SW 1271 (cell line): ENCODE data around the gene SYNGAP1.

Experiments used
- DNase-seq, 2 experiments: peaks; one replicate each; lab custom pipeline; 2025; lab: John Stamatoyannopoulos, UW

SYNGAP1 gene

DNA sequence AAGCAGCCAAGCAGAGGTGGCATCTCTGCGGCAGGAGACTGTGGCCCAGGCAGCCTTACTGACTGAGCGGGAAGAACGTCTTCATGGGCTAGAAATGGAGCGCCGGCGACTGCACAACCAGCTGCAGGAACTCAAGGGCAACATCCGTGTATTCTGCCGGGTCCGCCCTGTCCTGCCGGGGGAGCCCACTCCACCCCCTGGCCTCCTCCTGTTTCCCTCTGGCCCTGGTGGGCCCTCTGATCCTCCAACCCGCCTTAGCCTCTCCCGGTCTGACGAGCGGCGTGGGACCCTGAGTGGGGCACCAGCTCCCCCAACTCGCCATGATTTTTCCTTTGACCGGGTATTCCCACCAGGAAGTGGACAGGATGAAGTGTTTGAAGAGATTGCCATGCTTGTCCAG lies 15.0 kb upstream of the SYNGAP1 start:
- DNase-seq: no peak

DNA sequence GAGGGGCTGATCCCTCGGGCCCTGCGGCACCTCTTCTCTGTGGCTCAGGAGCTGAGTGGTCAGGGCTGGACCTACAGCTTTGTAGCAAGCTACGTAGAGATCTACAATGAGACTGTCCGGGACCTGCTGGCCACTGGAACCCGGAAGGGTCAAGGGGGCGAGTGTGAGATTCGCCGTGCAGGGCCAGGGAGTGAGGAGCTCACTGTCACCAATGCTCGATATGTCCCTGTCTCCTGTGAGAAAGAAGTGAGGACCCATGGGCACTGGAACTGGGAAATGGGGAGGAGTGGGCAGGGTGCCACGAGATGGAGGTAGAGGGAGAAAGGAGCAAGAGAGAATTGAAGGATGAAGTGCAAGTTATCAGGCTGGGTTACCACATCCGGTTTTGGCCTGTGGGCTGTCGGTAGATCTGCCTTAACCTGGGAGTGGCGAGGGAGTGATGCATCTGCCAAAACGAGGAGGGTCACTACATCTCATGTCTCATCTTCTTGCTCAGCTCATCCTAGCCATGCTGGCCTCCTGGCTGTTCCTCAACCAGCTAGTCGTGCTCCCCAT lies 14.4 kb upstream of the SYNGAP1 start:
- no peak for DNase-seq

DNA sequence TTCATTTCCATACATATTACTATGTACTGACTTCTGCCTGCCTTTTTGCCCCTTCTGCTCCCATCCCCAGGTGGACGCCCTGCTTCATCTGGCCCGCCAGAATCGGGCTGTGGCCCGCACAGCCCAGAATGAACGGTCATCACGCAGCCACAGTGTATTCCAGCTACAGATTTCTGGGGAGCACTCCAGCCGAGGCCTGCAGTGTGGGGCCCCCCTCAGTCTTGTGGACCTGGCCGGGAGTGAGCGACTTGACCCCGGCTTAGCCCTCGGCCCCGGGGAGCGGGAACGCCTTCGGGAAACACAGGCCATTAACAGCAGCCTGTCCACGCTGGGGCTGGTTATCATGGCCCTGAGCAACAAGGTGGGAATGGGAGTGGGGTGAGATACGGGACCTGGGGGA lies 13.7 kb upstream of the SYNGAP1 start:
- no peak for DNase-seq

DNA sequence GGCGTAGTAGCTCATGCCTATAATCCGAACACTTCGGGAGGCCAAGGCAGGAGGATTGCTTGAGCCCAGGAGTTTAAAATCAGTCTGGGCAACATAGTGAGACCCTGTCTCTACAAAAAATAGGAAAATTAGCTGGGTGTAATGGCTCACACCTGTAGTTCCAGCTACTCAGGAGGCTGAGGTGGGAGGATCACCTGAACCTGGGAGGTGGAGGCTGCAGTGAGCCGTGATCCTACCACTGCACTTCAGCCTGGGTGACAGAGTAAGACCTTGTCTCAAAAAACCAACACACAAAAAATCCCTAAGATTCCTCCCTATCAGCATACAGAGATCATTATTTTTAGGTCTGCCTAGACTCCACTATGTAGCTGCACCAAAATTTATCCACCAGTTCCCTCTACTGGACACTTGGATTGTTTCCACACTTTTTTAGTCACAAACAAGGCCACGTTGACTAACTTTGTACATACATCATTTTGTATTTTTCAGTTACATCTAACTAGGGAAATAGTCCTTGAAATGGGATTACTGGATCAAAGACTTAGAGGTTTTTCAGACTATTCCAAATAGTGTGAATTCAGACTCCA lies 12.6 kb upstream of the SYNGAP1 start:
- DNase-seq: peak in 1 of 2 experiments; percentile 55

DNA sequence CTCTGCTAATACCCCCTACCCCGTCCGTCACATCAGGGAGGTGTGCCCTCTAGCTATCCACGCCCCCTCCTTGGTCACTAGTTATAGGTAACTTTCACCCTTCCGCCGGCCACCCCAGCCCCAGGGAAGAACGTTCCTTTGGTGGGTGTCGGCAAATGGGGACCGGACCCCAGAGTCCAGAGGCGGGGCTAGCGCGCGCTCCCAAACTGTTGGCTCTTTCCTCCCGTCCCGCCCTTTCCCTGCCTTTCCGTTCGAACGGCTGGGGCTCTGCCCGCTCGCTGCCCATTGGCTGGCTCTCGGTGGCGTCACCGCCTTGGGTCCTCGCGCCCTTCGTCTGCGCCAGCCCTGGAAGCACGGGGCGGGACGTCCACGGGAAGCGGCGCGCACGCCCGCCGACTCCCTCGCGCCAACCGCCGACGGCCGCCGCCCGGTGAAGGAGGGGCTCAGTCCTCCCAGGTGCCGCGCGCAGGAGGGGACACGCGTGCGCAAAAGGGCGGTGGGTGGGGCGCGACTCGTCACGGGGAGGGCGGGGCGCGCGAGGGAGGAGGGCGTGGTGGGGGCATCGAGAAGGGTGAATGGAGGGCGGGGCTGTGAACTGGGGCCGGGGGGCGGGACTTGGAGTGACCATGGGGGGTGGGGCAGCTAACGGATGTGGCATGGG lies 9.7 kb upstream of the SYNGAP1 start:
- peak; percentile 95 to 96 for DNase-seq

- DNase-seq: peak; percentile 68 to 87
Observed at GRCh38 chr6:33410711-33411631, 8.9 kb upstream of the SYNGAP1 start, which contains the start of gene PHF1. PHF1 (plus strand) TSS chr6:33411014; CDS start chr6:33412264, 1,250 bp downstream.

DNA sequence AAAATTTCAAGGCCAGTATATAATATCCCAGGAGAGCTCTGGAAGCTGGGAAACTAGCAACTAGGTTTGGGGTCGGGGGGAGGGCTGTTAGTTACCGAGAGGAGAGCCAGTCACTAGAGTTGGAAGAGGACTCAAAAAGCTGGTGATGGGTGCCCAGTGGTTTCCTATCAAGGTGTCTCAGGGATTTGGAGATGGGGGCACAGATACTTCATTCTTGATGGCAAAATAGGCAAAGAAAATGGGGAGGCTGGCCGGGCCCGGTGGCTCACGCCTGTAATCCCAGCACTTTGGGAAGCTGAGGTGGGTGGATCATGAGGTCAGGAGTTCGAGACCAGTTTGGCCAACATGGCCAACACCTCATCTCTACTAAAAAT lies 8.2 kb upstream of the SYNGAP1 start:
- DNase-seq: no peak

- no peak for DNase-seq
Observed at GRCh38 chr6:33412140-33413009, 7.5 kb upstream of the SYNGAP1 start.

DNA sequence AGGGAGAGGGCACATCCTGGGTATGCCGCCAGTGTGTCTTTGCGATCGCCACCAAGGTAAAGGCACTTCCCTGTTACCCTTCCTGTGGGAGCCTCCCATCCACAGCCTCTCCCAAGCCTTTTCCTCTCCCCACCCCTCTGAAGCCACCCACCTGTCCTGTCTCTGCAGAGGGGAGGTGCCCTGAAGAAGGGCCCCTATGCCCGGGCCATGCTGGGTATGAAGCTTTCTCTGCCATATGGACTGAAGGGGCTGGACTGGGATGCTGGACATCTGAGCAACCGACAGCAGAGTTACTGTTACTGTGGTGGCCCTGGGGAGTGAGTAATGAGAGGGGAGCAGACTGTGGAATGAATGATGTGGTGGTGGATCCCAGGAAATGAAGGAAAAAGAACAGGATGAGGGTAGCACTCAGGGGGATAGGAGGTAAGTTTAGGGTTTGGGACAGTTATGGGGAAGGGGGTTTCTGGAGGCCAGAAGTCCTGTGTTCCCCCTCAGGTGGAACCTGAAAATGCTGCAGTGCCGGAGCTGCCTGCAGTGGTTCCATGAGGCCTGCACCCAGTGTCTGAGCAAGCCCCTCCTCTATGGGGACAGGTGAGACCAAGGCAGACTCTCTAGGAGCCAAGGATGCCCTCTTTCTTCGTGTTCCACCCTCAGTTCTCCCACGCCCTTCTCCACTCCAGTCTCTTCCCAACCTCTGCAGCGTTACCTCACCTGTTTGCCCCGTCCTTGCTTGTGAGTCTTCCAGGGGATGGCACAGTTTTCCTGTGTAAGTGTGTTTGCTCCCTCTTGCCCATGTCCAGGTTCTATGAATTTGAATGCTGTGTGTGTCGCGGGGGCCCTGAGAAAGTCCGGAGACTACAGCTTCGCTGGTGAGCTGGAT lies 6.4 kb upstream of the SYNGAP1 start:
- no peak for DNase-seq

GRCh38 chr6:33414592-33415271 lies 5.1 kb upstream of the SYNGAP1 start:
- peak in 1 of 2 experiments; percentile 28 for DNase-seq

GRCh38 chr6:33415831-33416230 lies 4.0 kb upstream of the SYNGAP1 start:
- no peak for DNase-seq

GRCh38 chr6:33416386-33417127 lies 3.3 kb upstream of the SYNGAP1 start:
- DNase-seq: no peak

- DNase-seq: peak; percentile 42 to 64
Observed at GRCh38 chr6:33417128-33417902, 2.5 kb upstream of the SYNGAP1 start.

DNA sequence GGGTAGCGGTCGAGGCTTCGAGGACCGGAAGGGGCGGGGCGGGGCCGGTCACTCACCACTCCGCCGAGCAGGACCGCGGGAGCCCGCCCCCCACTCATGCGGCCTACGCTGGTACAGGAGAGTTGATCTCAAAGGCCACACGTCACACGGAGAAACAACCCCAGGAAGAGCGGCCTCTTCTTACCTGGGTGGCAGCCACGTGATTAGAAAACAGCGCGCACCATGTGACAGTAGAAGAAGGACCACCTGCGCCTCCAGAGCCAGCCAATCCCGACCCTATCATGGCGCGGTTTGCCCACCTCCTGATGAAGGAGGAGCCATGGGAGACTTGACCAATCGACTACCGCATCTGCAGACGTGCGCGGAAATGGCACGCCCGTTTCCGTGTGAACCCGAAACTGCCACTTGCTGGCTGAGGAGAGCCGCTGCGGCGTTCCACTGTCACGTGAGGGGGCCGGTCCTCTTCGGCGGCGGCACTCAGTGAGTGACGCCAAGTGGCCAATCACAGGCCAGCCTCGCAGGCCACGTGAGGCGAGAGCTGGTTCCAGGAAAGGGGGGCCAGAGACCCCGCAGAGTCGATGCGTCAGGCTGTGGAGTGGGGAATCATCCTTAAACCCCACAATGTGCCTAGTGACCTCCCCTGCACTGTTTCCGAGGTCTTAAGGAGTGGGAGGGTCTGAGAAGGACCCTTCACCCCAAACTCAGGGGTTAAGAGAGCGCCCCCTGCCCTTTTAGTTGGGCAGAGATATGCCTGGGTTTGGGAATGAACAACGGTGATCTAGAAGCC lies 1.8 kb upstream of the SYNGAP1 start, which contains the start of gene CUTA:
TSS of gene CUTA (minus strand) at position 205 of the 787 bp plus-strand sequence. CDS start at position 98, 107 bp downstream.
- peak; percentile 99 for DNase-seq

DNA sequence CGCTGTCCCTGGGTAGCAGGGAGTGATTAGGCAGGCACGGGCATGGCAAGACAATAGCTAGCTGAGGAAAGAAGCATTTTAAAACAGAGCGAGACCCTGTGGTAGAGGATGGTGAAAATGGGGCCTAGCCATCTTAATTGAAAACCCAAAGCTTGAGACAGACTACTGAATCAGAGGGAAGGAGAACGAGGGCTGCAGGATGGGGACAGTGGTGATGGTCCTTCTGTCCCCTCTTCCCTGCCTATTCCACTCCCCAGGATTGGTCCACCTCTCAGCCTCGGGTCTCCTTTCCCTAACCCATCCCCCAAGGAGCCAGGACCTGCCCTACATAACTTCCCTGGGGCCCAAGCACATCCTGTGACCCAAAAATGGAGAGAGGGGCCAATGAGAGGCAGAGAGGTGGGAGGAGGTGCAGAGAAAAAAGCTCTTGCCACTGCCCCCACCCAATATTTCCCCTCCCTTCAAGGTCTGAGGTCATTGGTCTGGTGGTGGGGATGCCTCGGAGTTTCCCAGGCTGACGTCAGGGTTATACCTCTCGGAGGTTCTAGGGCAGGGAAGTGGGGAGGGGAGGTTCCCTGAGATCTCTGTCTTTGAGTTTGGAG lies 1.1 kb upstream of the SYNGAP1 start:
- DNase-seq: no peak

DNA sequence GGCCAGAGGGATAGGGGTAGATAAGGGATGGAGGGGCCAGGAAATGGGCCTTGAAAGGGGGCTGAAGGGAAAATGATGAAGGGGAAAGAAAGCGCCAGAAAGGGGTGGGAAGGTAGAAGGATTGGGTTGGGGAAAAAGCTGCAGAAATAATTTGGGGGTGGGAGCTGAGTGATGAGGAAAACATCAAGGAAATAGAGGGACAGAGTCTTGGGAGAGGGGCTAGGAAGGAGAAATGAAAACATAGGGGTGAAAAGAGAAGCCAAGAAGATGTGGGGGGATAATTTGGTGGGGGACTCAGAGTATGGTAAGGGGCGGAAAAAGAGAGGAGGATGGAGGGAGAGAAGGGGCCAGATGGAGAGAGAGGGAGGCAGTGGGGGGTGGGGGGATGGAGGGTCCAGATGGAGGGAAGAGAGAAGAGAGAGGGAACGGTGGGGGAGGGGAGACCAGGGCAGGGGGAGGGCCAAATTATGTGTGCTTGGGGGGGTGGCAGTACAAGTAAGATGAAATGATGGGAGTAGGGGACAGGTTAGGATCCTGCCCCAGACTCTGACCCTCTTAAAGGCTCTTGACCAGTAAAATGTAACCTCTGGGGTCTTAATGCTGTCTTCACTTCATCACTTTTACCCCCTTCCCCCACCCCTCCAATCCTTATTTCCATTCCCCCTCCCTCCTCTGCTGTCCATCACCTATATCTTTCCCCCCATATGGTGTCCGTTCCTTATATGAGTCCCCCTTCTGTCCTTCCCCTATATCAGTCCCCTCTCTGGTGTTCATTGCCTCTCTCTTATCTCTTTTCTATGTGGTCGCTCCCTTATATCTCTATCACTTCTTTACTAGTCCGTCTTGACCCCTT lies 852 bp downstream of the SYNGAP1 start:
- DNase-seq: peak in 1 of 2 experiments; percentile 28
